ENCODE results near the gene RNF144A. TPM values are rescaled to one million over a fixed set of nuclear protein-coding genes. Genes with fewer than 3 reads are reported as not detected.

The RNF144A gene
- total and polyA plus RNA-seq, 2 of the 13 experiments (the other 11 are each of a cell fraction or from before 2014, with no cell fraction given) = 13.9 to 16.5 TPM

DNA sequence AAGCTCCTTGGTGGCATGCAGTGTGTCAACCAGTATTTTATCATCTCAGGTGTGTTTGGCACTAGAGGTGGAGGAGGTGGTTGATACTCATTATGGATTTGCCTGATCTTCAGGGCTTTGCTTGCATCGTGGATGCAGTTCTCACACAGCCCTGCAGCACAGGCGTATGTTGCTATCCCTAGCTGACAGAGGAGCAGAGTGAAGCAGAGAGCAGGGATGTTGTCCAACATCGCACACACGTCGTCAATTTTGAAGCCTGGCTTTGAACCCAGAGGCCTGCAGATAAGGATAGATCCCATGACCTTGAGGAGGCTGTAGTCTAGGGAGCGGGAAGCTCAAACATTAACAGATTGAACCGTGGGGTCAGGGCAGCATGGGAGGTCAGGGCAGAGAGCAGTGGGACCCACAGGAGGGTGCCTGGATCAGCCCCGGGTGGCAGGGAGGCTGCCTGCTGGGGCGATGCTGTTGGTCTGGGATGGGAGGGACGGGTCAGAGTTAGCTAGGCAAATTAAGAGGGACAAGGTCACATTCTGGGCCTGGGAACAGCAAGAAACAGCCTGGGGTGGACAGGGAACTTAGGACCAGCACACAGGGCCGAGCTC, 4.2 kb downstream of the RNF144A start (continued):
- TF ChIP-seq CEBPZ (IDR thresholded peaks at IDR 0.05; ENCODE audit: low read length) = no peak
- TF ChIP-seq ZNF34 (CRISPR knock-in tag; IDR thresholded peaks at IDR 0.05; ENCODE audit: borderline replicate concordance) = 0 out of 2 replicates have a peak, but pooled peaks have one; percentile 68
- TF ChIP-seq ZNF143 (CRISPR knock-in tag; IDR thresholded peaks at IDR 0.05) = 0 out of 2 replicates have a peak, but pooled peaks have one; percentile 44
- no peak for TF ChIP-seq CSRNP2 (CRISPR knock-in tag; conservative IDR thresholded peaks at IDR 0.05; ENCODE audit: low read depth)
- no peak for TF ChIP-seq RAD51 (IDR thresholded peaks at IDR 0.05; ENCODE audit: borderline replicate concordance)
- no peak for TF ChIP-seq HNRNPK (IDR thresholded peaks at IDR 0.05; ENCODE audit: low read depth, low read length, poor library complexity, severe bottlenecking)
- TF ChIP-seq, protein P1, sequence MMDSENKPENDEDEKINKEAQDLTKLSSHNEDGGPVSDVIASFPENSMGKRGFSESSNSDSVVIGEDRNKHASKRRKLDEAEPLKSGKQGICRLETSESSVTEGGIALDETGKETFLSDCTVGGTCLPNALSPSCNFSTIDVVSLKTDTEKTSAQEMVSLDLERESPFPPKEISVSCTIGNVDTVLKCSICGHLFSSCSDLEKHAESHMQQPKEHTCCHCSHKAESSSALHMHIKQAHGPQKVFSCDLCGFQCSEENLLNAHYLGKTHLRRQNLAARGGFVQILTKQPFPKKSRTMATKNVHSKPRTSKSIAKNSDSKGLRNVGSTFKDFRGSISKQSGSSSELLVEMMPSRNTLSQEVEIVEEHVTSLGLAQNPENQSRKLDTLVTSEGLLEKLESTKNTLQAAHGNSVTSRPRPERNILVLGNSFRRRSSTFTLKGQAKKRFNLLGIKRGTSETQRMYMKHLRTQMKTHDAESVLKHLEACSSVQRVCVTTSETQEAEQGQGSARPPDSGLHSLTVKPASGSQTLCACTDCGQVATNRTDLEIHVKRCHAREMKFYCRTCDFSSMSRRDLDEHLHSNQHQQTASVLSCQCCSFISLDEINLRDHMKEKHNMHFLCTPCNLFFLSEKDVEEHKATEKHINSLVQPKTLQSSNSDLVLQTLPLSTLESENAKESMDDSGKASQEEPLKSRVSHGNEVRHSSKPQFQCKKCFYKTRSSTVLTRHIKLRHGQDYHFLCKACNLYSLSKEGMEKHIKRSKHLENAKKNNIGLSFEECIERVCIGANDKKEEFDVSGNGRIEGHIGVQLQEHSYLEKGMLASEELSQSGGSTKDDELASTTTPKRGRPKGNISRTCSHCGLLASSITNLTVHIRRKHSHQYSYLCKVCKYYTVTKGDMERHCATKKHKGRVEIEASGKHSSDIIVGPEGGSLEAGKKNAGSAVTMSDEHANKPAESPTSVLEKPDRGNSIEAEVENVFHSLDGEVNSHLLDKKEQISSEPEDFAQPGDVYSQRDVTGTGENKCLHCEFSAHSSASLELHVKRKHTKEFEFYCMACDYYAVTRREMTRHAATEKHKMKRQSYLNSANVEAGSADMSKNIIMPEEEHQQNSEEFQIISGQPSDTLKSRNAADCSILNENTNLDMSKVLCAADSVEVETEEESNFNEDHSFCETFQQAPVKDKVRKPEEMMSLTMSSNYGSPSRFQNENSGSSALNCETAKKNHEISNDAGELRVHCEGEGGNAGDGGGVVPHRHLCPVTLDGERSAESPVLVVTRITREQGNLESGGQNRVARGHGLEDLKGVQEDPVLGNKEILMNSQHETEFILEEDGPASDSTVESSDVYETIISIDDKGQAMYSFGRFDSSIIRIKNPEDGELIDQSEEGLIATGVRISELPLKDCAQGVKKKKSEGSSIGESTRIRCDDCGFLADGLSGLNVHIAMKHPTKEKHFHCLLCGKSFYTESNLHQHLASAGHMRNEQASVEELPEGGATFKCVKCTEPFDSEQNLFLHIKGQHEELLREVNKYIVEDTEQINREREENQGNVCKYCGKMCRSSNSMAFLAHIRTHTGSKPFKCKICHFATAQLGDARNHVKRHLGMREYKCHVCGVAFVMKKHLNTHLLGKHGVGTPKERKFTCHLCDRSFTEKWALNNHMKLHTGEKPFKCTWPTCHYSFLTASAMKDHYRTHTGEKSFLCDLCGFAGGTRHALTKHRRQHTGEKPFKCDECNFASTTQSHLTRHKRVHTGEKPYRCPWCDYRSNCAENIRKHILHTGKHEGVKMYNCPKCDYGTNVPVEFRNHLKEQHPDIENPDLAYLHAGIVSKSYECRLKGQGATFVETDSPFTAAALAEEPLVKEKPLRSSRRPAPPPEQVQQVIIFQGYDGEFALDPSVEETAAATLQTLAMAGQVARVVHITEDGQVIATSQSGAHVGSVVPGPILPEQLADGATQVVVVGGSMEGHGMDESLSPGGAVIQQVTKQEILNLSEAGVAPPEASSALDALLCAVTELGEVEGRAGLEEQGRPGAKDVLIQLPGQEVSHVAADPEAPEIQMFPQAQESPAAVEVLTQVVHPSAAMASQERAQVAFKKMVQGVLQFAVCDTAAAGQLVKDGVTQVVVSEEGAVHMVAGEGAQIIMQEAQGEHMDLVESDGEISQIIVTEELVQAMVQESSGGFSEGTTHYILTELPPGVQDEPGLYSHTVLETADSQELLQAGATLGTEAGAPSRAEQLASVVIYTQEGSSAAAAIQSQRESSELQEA (CRISPR knock-in tag; IDR thresholded peaks at IDR 0.05; ENCODE audit: not compliant biosample characterization) = no peak
- no peak; the same call in 1 of the 2 replicates for TF ChIP-seq ZNF232 (CRISPR knock-in tag; IDR thresholded peaks at IDR 0.05; ENCODE audit: borderline replicate concordance)
- peak; percentile 75 for TF ChIP-seq UBTF (CRISPR knock-in tag; IDR thresholded peaks at IDR 0.05)
- TF ChIP-seq MEF2D (CRISPR knock-in tag; IDR thresholded peaks at IDR 0.05) = peak; percentile 90
- TF ChIP-seq AGO1 (IDR thresholded peaks at IDR 0.05; ENCODE audit: low read depth, low read length, poor library complexity, severe bottlenecking) = no peak
- TF ChIP-seq ZNF879 (CRISPR knock-in tag; IDR thresholded peaks at IDR 0.05) = no peak
- TF ChIP-seq SALL1 (CRISPR knock-in tag; IDR thresholded peaks at IDR 0.05) = peak; percentile 98

Data from HepG2 (cell line).